GM12878 (cell line): ENCODE measurements around the gene MSI2. TPM values are rescaled to one million over a fixed set of nuclear protein-coding genes. Genes with fewer than 3 reads are reported as not detected.

Source experiments
- ATAC-seq: fragments of 200-7000 bp; cut with Tn5 transposase; 3 replicates; pipeline ENCODE4 v1.9.1; 2020; ENCODE audit warnings: mild to moderate bottlenecking, moderate library complexity
- BruUV-seq: library from RNA; stranded (reverse); fragments of 400-500 nt; replicated peaks from 2 replicates; lab custom pipeline; 2021; lab: Mats Ljungman, UMichigan
- CTCF ChIA-PET: fragments of 300-600 bp; sonication (Branson Sonifier 250); formaldehyde crosslinking; extraction: SDS; loops from one replicate; lab custom pipeline; 2021; ENCODE audit warnings: inconsistent platforms; lab: Yijun Ruan, JAX
- POLR2A ChIA-PET: fragments of 350-600 bp; formaldehyde crosslinking; extraction: SDS; loops from one replicate; lab custom pipeline; 2021; ENCODE audit warnings: inconsistent platforms; lab: Charles Lee
- RAD21 ChIA-PET: fragments of 300-600 bp; sonication (Branson Sonifier 250); formaldehyde crosslinking; loops from one replicate; lab custom pipeline; 2023; ENCODE audit warnings: antibody characterized with exemption; ENCODE audit not compliant: unreplicated experiment; lab: Charles Lee
- SMC1A ChIA-PET: fragments of 300-600 bp; sonication (Branson Sonifier 250); formaldehyde crosslinking; loops from one replicate; lab custom pipeline; 2023; ENCODE audit not compliant: unreplicated experiment, uncharacterized antibody; lab: Charles Lee
- DNase-seq: peaks from one replicate; pipeline ENCODE4 v3.0.0-alpha.2; 2011; ENCODE audit warnings: low read depth, low spot score
- FAIRE-seq: peaks from 3 replicates; lab custom pipeline; 2011; peaks lifted over from hg19 to GRCh38; lab: Jason Lieb, UNC
- H2AFZ ChIP-seq: 2 replicates; pipeline ENCODE4 v1.6.0; 2011; ENCODE audit warnings: low read depth, low read length, control low read depth; ENCODE audit not compliant: control insufficient read depth
- H3K27ac ChIP-seq: 2 replicates; pipeline ENCODE4 v1.5.1; 2011; ENCODE audit warnings: control low read depth; ENCODE audit not compliant: control insufficient read depth, insufficient read depth
- H3K27me3 ChIP-seq, 2 experiments: replicated peaks in 1 of 2; 2 replicates each; pipeline versions ENCODE4 v1.6.0 to v1.6.1; 2011; ENCODE audit warnings: low read length in 1 of 2; ENCODE audit not compliant: control insufficient read depth in 2 of 2, insufficient read depth in 2 of 2
- H3K36me3 ChIP-seq, 2 experiments: 2 replicates each; pipeline ENCODE4 v1.5.1; 2011; ENCODE audit warnings: low read length in 1 of 2; ENCODE audit not compliant: control insufficient read depth in 2 of 2, insufficient read depth in 2 of 2
- H3K4me1 ChIP-seq: 2 replicates; pipeline ENCODE4 v1.6.1; 2011; ENCODE audit warnings: mild to moderate bottlenecking, low read length, moderate library complexity, mixed read lengths; ENCODE audit not compliant: control insufficient read depth, insufficient read depth
- H3K4me2 ChIP-seq: 2 replicates; pipeline ENCODE4 v1.6.0; 2011; ENCODE audit warnings: control low read depth; ENCODE audit not compliant: control insufficient read depth, insufficient read depth
- H3K4me3 ChIP-seq: fragments of 200-600 bp; sonication (generic); 2 replicates; pipeline ENCODE4 v1.5.1; 2016
- H3K79me2 ChIP-seq: 2 replicates; pipeline ENCODE4 v1.6.0; 2011; ENCODE audit warnings: low read length; ENCODE audit not compliant: control insufficient read depth, insufficient read depth
- H3K9ac ChIP-seq: 2 replicates; pipeline ENCODE4 v1.8.0; 2011; ENCODE audit warnings: low read length, control low read depth, mixed read lengths; ENCODE audit not compliant: control insufficient read depth, insufficient read depth
- H3K9me3 ChIP-seq: replicated peaks from 3 replicates; pipeline ENCODE4 v1.5.1; 2011; ENCODE audit warnings: mild to moderate bottlenecking, low read length; ENCODE audit not compliant: control insufficient read depth, insufficient read depth
- H4K20me1 ChIP-seq: 2 replicates; pipeline ENCODE4 v1.6.0; 2011; ENCODE audit not compliant: control insufficient read depth, insufficient read depth
- FOXM1 ChIP-seq: IDR thresholded peaks from 2 replicates; pipeline ENCODE4 v1.6.1; 2012; ENCODE audit warnings: low read depth, mild to moderate bottlenecking, inconsistent platforms, low read length, moderate library complexity
- MXI1 ChIP-seq: fragments of 150-350 bp; IDR thresholded peaks from 2 replicates; pipeline ENCODE4 v1.6.1; 2011; ENCODE audit warnings: low read depth, mild to moderate bottlenecking, inconsistent platforms, low read length, improper control_type of control experiment
- MYC ChIP-seq: IDR thresholded peaks from 2 replicates; pipeline ENCODE4 v1.6.1; 2011; ENCODE audit warnings: mild to moderate bottlenecking, low read length, moderate library complexity, inconsistent platforms; ENCODE audit not compliant: insufficient read depth, insufficient replicate concordance, insufficient read length, severe bottlenecking
- NFYB ChIP-seq: IDR thresholded peaks from 2 replicates; pipeline ENCODE4 v1.6.1; 2011; ENCODE audit warnings: low read depth, mild to moderate bottlenecking, low read length, improper control_type of control experiment, moderate library complexity; ENCODE audit not compliant: insufficient read depth
- PAX5 ChIP-seq: IDR thresholded peaks from 2 replicates; pipeline ENCODE4 v1.6.1; 2011; ENCODE audit warnings: low read depth, low read length, borderline replicate concordance
- SRF ChIP-seq, 2 experiments: IDR thresholded peaks; 2 replicates each; pipeline ENCODE4 v1.6.1; 2011; ENCODE audit warnings: low read depth in 2 of 2, low read length in 2 of 2, mild to moderate bottlenecking in 1 of 2, moderate library complexity in 1 of 2
- SUZ12 ChIP-seq: fragments of 200-600 bp; sonication (generic); IDR thresholded peaks from one replicate; pipeline ENCODE4 v1.6.1; 2018; ENCODE audit warnings: antibody characterized with exemption, mild to moderate bottlenecking; ENCODE audit not compliant: unreplicated experiment
- ZNF592 ChIP-seq: fragments of 450-650 bp; IDR thresholded peaks from 2 replicates; pipeline ENCODE4 v1.6.1; 2017; ENCODE audit warnings: mild to moderate bottlenecking, moderate library complexity
- WGBS: methylation state at CpG from one replicate; pipeline ENCODE4 v1.1.6; 2016; ENCODE audit warnings: low lambda C conversion rate; ENCODE audit not compliant: insufficient replicate concordance, insufficient coverage; ENCODE audit errors: missing lambda C conversion rate; 5-methylcytosine and 5-hydroxymethylcytosine counted together
- in situ Hi-C: fragments of 300-500 bp; cut with MboI; formaldehyde crosslinking; loops from 9 replicates; pipeline ENCODE4 v1.14.3; 2018; ENCODE audit warnings: mixed read lengths
- intact Hi-C: fragments of 100-400 bp; cut with micrococcal nuclease; formaldehyde crosslinking; loops from one replicate; pipeline ENCODE4 v1.14.2; 2022; ENCODE audit not compliant: unreplicated experiment
- polyA plus RNA-seq, 11 experiments: library from polyadenylated mRNA; depleted of rRNA in 4 of 11; unstranded in 6 of 11; stranded (reverse) in 5 of 11; fragments of >200 nt; fragmentation: Nextera tagmentation in 4 of 11; fragmentation: Illumina TruSeq in 1 of 11; extraction: Ambion mirVana in 4 of 11; extraction: Trizol in 1 of 11; gene quantifications; 1 replicate in 1 of 11; 2 replicates in 10 of 11; pipeline versions ENCODE4 v1.2.1 to v1.2.3, GENCODE V29; 2011 to 2016; ENCODE audit warnings: inconsistent platforms in 2 of 11, missing spikeins in 2 of 11, low read depth in 1 of 11
- total RNA-seq, 4 experiments: library from RNA; depleted of rRNA in 3 of 4; stranded (reverse); fragments of >200 nt in 3 of 4; fragmentation: Illumina TruSeq in 1 of 4; extraction: Trizol in 1 of 4; gene quantifications; 2 replicates each; pipeline versions ENCODE4 v1.2.1 to v1.2.3, GENCODE V29; 2013 to 2021

The MSI2 gene
- total and polyA plus RNA-seq, 10 of the 15 experiments (the other 5 are each of a cell fraction or from before 2014, with no cell fraction given), result 6.1 to 76.1 (median 42.0) TPM

- TF ChIP-seq MYC, result no peak
- no peak for TF ChIP-seq MXI1
- no peak for TF ChIP-seq NFYB
- TF ChIP-seq SUZ12, result no peak
- TF ChIP-seq FOXM1, result no peak
- no peak for TF ChIP-seq PAX5
These were observed 410.6 kb downstream of the MSI2 start (continued) for GRCh38 chr17:57666946-57667345.

GRCh38 chr17:57667461-57667923 is 411.2 kb downstream of the MSI2 start:
- DNase-seq (no peak), ATAC-seq (no peak), FAIRE-seq (no peak)
- Histone ChIP-seq H3K9ac (no peak overlapping the region), H3K9me3 (no peaks in the 10 kb centered on the region), H2AFZ (no peak overlapping the region), H3K27ac (no peak overlapping the region), H3K27me3 (no peaks in the 10 kb centered on the region), H3K4me2 (no peak overlapping the region), H4K20me1 (no peaks in the 10 kb centered on the region), H3K4me3 (no peak overlapping the region), H3K36me3 (no peaks in the 10 kb centered on the region; a peak in 1 of 4 replicates), H3K4me1 (no peaks in the 10 kb centered on the region), H3K79me2 (no peaks in the 10 kb centered on the region)
- in situ Hi-C loops (no loop called here), intact Hi-C loops (no loop called here)
- TF ChIP-seq ZNF592 (no peak), SRF (IDR thresholded peaks at IDR 0.05; ENCODE audit: low read depth in 2 of 2, low read length in 2 of 2) (no peak)
- SMC1A ChIA-PET, result no interaction called here
- no TSS peak for BruUV-seq
- WGBS, result 100% methylated on average over 6 of the region's 6 CpGs
- POLR2A ChIA-PET, result no interaction called here
- RAD21 ChIA-PET, result no interaction called here
- CTCF ChIA-PET, result no interaction called here
